Vagina (tissue), 2 donors: ENCODE data around the gene MIER1. TPM values are rescaled to one million over a fixed set of nuclear protein-coding genes. Genes with fewer than 3 reads are reported as not detected.

Source experiments
- DNase-seq, 2 donors: peaks; one replicate each; pipeline ENCODE4 v3.0.0-alpha.2; 2017; ENCODE audit errors: extremely low spot score in 2 of 2
- H3K27ac ChIP-seq: fragments of 200-600 bp; sonication (generic); one replicate; pipeline ENCODE4 v1.5.1; 2019
- H3K27me3 ChIP-seq: fragments of 200-600 bp; sonication (generic); one replicate; pipeline ENCODE4 v1.5.1; 2019
- H3K36me3 ChIP-seq, 2 donors: fragments of 200-600 bp; sonication (generic); one replicate each; pipeline ENCODE4 v1.5.1; 2017 to 2019
- H3K4me1 ChIP-seq: fragments of 200-600 bp; sonication (generic); one replicate; pipeline ENCODE4 v1.5.1; 2019
- H3K4me3 ChIP-seq, 2 donors: fragments of 200-600 bp; sonication (generic); 1 replicate in 1 of 2; 2 replicates in 1 of 2; pipeline ENCODE4 v1.5.1; 2016 to 2019
- H3K9me3 ChIP-seq: fragments of 200-600 bp; sonication (generic); one replicate; pipeline ENCODE4 v1.5.1; 2019
- CTCF ChIP-seq, 3 experiments: fragments of 450-650 bp in 2 of 3; fragments of 200-600 bp in 1 of 3; sonication (generic) in 1 of 3; IDR thresholded peaks; one replicate each; pipeline ENCODE4 v1.5.1; 2017 to 2019; ENCODE audit warnings: antibody characterized with exemption in 3 of 3, mild to moderate bottlenecking in 2 of 3, moderate library complexity in 2 of 3
- POLR2A ChIP-seq, 2 donors: fragments of 450-650 bp; IDR thresholded peaks; one replicate each; pipeline ENCODE4 v1.6.1; 2017; ENCODE audit warnings: antibody characterized with exemption in 2 of 2, mild to moderate bottlenecking in 2 of 2, moderate library complexity in 2 of 2
- POLR2AphosphoS5 ChIP-seq, 2 donors: sonication (generic); formaldehyde crosslinking; IDR thresholded peaks; one replicate each; pipeline ENCODE4 v1.9.0; 2017; ENCODE audit warnings: antibody characterized with exemption in 2 of 2, mild to moderate bottlenecking in 2 of 2, low read depth in 1 of 2; ENCODE audit not compliant: insufficient read depth in 1 of 2
- intact Hi-C: fragments of 100-400 bp; cut with DNase I; formaldehyde crosslinking; loops from one replicate; pipeline ENCODE4 v1.15.1; 2023
- total RNA-seq: library from RNA; depleted of rRNA; stranded (reverse); fragments of >200 nt; gene quantifications from one replicate; pipeline ENCODE4 v1.2.3, GENCODE V29; 2016

Gene MIER1
- total RNA-seq, 1 donor from 2014 or later = 39.5 TPM

DNA sequence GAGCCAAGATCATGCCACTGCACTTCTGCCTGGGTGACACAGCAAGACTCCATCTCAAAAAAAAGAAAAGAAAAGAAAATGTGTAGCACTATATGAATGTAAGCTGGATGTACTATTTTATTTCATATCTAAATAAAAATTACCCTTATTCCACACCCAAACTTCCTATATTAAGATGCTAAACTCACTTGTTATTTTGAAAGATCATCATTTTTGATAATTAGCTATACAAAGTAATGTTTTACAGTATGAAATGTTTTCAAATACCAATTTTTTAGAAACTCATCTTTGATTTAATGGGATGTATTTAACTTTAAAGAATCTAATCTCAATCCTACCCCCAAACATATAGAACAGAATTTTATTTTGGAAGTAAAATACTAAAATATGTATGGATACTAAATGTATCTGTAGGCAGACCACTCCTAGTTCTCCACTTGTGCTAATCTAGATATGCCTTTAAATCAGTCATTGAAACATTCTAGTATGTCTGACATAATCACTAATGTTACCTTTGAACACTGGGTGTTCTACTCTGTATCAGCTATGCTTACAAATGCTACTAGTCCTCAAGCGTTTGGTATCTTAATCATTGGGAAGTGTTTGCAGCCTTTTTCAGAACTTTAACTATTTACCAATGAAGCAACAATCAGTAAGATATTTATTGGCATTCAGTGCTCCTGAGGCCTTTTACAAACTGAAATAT lies 12.9 kb downstream of the MIER1 start:
- Histone ChIP-seq H3K27ac (no peak overlapping the region), H3K4me1 (peaks cover 42% of the 10 kb centered on the region), H3K9me3 (no peaks in the 10 kb centered on the region), H3K4me3 (no peak overlapping the region), H3K27me3 (no peaks in the 10 kb centered on the region), H3K36me3 (no peaks in the 10 kb centered on the region)
- intact Hi-C loops = no loop called here
- no peak for DNase-seq
- TF ChIP-seq CTCF (IDR thresholded peaks at IDR 0.05) = no peak
- TF ChIP-seq POLR2A (IDR thresholded peaks at IDR 0.05) = no peak
- TF ChIP-seq POLR2AphosphoS5 (IDR thresholded peaks at IDR 0.05; ENCODE audit: insufficient read depth in 1 of 2, low read depth in 1 of 2) = no peak

GRCh38 chr1:66938613-66939012 lies 13.8 kb downstream of the MIER1 start:
- intact Hi-C loops = no loop called here
- Histone ChIP-seq H3K36me3 (no peaks in the 10 kb centered on the region), H3K4me1 (peaks cover 33% of the 10 kb centered on the region), H3K27me3 (no peaks in the 10 kb centered on the region), H3K9me3 (no peaks in the 10 kb centered on the region), H3K4me3 (no peak overlapping the region), H3K27ac (no peak overlapping the region)
- TF ChIP-seq POLR2AphosphoS5 (IDR thresholded peaks at IDR 0.05; ENCODE audit: insufficient read depth in 1 of 2, low read depth in 1 of 2) = no peak
- TF ChIP-seq POLR2A (IDR thresholded peaks at IDR 0.05) = no peak
- no peak for TF ChIP-seq CTCF (IDR thresholded peaks at IDR 0.05)
- no peak for DNase-seq

- intact Hi-C loops = no loop called here
- no peak for DNase-seq
- Histone ChIP-seq H3K9me3 (no peaks in the 10 kb centered on the region), H3K27ac (no peak overlapping the region), H3K4me3 (no peak overlapping the region), H3K36me3 (peaks cover 0 to under 1% of the 10 kb centered on the region in 2 donors), H3K4me1 (peaks cover 26% of the 10 kb centered on the region), H3K27me3 (no peaks in the 10 kb centered on the region)
- TF ChIP-seq POLR2A (IDR thresholded peaks at IDR 0.05) = no peak
- no peak for TF ChIP-seq POLR2AphosphoS5 (IDR thresholded peaks at IDR 0.05; ENCODE audit: insufficient read depth in 1 of 2, low read depth in 1 of 2)
- no peak for TF ChIP-seq CTCF (IDR thresholded peaks at IDR 0.05)
Observed at GRCh38 chr1:66940981-66941380, 16.2 kb downstream of the MIER1 start.

- H3K36me3 ChIP-seq = peaks cover 3 to 11% of the 10 kb centered on the region in 2 donors
- peaks cover 26% of the 10 kb centered on the region for H3K4me1 ChIP-seq
- H3K27ac ChIP-seq = peak overlapping the region; percentile 77
Observed at GRCh38 chr1:66943361-66943969, 18.7 kb downstream of the MIER1 start.

More at GRCh38 chr1:66943361-66943969, 18.7 kb downstream of the MIER1 start:
- Histone ChIP-seq H3K9me3 (no peaks in the 10 kb centered on the region), H3K27me3 (no peaks in the 10 kb centered on the region), H3K4me3 (no peak overlapping the region)
- intact Hi-C loops = no loop called here
- TF ChIP-seq POLR2A (IDR thresholded peaks at IDR 0.05) (no peak), CTCF (IDR thresholded peaks at IDR 0.05) (no peak), POLR2AphosphoS5 (IDR thresholded peaks at IDR 0.05; ENCODE audit: insufficient read depth in 1 of 2, low read depth in 1 of 2) (no peak)
- no peak for DNase-seq
